DMS 273 treated with DMSO at 0.1 percent for 48 hours (cell line): Measurements from ENCODE around the gene LRRC42.

Experiments
- DNase-seq: peaks from one replicate; lab custom pipeline; 2025; lab: John Stamatoyannopoulos, UW

LRRC42 gene

GRCh38 chr1:53942127-53942957, 3.8 kb upstream of the LRRC42 start:
- no peak for DNase-seq

DNA sequence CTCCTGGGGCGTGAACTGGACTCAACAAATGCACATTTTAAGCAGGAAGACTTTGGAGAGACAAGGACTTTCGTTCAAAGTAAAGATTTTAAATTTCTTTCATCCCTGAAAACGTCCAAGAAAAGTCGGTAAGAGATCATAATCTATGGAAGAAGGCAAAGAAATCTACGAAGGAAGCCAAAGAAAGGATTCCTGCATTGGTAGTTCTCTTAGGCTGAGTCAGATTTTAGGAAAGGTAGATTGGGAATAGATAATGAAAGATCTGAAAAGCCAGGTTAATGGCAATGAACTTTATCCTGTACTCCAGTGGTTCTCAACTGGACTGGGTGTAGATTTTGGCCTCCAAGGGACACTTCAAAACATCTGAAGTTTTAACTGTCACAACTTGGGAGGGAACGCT, 3.1 kb upstream of the LRRC42 start:
- DNase-seq: no peak

GRCh38 chr1:53943490-53944043, 2.6 kb upstream of the LRRC42 start:
- DNase-seq: no peak

- no peak for DNase-seq
Measured at GRCh38 chr1:53944469-53945182, 1.5 kb upstream of the LRRC42 start.

DNA sequence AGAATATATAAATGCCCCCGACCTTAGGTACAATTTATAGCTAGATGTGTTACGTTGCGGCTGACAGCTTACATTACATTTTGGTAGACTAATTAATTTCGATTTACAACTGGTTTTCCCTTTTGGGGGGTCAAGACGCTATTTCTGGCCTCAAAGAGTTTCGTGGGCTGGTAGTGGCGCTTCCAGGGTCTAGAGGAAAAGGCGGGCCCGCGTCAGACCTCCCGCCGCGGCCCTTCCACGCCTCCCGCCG, 1.0 kb upstream of the LRRC42 start:
- no peak for DNase-seq

- DNase-seq: peak; percentile 79
Measured at GRCh38 chr1:53945433-53946251, 508 bp upstream of the LRRC42 start, which contains the start of gene IFT25. TSS of gene IFT25 (minus strand) at chr1:53945699. CDS start at chr1:53940082, 5,617 bp downstream.

DNA sequence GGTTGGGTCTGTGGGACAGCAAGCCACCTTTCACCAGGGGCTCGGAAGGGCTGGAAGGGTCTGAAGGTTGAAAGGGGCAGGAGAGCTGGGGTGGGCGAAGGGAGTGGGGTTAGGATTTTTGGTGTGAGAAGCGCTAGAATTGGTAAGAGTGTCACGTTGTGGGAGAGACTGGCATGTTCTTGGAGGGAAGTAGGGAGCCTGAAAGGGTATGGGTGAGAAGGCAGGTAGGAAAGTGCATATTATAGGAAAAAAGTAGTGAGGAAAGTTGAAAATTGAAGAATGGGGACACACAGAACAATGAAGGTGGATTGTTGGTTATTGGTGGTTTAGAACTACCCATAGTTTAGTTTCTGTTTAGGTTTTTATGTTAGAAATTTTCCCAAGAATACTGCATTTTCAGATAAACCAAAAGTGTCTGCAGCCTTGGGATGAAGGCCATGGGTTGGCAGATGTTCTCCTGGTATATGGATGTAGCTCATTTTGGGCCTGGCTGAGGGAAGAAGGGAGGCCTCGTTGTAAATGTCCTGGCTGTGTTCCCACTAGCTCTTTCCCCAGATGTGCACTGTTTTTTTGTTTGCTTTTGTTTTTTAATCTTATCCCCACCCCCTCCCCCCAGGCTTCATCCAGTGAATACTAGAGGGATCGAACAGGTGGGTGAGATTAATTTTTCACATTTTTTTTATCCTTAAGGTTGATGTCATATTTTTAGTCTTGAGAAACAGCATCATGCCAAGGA, 1.2 kb downstream of the LRRC42 start:
- DNase-seq: no peak

DNA sequence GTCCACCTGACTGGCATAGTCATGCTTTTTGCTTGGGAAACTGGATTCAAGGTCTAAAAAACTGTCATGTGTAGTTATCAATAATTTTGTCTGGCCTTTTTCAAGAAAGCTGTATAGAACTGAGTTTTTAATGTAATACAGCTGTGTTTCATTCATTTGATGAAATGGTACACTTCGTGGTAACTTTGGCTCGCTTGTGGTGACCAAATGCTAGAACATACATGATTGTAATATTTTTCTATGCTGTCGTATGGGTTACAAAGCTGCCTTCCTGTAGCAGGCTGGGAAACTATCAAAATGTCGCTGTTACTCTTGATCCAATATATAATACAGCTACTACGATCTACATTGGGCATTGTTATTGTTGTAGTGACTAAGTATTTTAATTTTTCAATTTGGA, 2.1 kb downstream of the LRRC42 start:
- DNase-seq: no peak

DNA sequence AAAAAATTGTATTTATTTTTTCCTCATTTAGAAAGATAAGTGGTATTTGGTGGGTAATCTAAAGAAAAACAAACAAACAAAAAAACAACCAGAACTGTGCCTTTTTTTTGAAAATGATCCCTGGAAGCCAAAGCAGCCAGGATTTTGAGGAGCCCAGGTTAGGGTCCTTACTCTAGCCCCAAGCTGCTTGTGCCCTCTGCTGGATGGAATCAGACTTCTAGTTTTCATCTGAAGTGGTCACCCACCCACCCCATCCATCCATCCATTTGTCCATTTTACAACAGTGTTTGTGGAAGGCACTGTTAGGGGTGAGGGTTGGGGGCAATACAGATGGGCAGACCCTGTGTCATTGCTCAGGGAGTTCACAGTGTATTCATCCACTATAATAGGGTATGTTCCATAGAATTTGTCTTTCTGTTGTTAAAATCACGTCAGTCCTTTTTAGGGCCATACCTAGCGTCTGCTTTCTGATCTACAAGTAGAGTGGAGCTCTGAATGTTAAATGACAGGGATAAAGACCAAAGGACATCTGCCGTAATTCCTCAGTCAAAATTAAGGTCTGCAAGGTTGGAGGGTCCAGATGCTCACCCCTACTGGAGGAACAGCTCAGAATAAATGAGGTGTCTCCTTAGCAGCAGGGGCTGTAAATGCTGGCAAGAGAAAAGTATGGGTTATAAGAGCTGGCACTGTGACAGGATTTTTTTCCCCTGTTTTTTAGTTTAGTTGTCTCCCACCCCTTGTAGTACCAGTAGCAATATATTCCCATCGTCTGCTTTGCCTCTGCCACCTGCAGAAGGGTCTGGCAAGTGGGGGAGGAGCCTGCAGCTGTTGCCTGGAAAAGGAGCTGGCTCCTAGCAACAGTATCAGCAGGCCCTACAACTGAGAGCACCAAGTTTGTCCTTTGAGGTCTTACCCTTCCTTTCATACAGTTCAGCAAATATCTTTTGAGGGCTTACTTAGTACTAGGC, 3.2 kb downstream of the LRRC42 start:
- DNase-seq: peak; percentile 51

DNA sequence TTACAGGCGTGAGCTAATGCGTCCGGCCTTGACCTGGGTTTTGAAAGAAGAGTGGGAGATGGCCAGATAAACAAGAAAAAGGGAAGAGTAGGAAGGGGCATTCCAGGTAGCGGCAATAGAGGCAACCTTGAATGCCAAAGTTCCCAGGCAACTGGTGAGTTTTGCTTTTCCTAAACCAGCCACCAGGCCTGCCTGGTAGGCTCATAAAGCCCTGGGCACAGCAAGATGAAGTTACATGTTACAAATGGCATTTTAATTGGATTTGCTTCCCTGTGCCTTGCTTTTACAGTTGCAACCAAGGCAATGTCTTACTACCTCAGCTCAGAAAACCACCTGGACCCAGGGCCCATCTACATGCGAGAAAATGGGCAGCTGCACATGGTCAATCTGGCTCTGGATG, 5.5 kb downstream of the LRRC42 start:
- no peak for DNase-seq

DNA sequence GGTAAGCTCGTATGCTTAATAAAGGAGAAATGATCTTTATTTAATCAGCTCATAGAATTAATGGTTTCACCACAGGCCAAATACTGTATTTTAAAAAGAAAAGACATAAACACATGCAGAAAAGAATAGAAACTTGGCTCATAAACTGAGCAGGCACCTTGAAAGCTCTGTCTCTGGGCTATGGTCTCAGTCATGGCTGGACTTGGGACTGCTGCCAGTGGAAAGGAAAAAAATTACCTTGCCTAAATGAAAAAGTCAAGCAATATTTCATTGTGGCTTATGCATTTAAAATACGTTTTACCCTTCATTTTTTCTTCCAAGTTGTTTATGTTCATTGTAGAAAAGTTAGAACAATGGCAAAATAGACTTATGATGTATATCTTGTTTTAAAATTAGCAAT, 8.0 kb downstream of the LRRC42 start:
- no peak for DNase-seq

GRCh38 chr1:53956308-53957168, 10.4 kb downstream of the LRRC42 start:
- no peak for DNase-seq

- no peak for DNase-seq
Measured at GRCh38 chr1:53957194-53957818, 11.2 kb downstream of the LRRC42 start.

DNA sequence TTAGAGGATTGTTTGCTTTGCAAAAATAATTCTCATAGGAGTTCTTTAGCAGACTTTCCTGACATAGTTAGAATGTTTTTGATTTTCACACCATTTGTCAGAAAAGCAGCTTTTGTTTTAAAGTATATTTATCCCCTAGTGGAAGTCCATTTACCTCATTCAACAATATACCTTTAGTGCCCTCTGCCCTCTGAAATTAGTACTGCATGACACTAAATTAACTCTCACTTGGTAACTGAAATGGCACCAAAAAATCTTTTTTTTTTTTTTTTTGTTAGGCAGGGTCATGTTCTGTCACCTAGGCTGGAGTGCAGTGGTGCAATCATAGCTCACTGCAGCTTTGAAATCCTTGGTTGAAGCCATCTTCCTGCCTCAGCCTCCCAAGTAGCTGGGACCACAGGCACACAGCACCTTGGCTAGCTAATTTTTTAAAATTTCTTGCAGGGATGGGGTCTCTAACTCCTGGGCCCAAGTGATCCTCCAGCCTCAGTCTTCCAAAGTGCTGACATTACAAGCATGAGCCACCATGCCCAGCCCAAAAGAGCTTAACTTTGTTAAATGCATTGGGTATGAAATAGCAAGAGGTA, 13.6 kb downstream of the LRRC42 start:
- no peak for DNase-seq

DNA sequence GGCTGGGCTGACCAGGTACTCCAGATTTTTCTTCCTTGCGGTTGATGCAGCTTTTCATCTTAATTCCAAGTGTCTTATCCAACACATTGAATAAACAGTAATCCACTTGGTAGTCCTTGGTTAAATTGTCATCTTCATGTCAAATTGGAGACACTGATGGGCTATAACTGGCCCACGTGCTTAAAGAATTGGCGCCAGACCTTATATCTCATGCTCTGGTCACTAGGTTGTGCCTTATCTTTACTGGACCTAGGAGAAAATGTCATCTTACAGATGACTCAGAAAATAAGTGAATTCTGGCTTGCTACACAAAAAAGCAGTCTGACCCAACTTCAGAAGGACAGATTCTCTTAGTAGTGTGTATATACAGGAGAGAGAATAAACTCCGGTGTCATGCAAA, 16.2 kb downstream of the LRRC42 start:
- no peak for DNase-seq

- no peak for DNase-seq
Measured at GRCh38 chr1:53963460-53963859, 17.3 kb downstream of the LRRC42 start.

DNA sequence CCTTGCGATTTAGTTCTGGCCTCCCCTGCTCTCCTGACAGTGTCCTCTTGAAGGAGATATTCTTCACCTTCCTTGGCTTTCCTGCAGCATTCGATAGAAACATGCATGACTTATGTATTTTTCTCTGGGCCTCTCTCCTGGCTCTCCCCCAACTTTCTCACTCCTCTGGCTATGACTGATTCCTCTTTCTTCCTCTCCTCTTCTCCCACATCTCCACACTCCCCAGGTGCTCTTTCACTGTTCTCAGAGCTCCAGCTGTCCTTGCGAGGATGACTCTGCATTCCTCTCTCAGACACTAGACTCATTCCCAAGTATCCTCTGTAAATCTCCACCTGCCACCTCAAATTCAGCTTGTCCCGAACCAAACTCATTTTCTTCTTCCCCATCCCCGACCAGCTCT, 18.0 kb downstream of the LRRC42 start:
- DNase-seq: no peak

DNA sequence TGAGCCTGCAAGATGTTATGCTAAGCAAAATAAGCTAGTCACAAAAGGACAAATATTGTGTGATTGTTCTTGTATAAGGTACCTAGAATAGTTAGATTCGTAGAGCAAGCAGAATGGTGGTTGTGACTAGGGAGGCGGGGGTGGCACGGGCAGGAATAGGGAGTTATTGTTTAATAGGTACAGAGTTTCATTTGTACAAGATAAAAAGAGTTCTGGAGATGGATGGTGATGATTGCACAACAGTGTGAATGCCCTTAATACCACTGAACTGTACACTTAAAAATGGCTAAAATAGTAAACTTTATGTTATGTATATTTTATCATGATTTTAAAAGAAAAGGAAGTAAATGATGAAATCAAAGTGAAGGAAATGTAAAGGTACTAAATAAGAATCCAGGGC, 20.6 kb downstream of the LRRC42 start:
- DNase-seq: no peak
